Measurements from ENCODE around the gene PTEN. TPM values are rescaled to one million over a fixed set of nuclear protein-coding genes. Genes with fewer than 3 reads are reported as not detected.
"Not testable (repeated sequence)": the region's sequence is repeated elsewhere in the genome, so short reads cannot be mapped to it uniquely, and the experiment has no call there.

The PTEN gene
- polyA plus RNA-seq, 4 donors: 18.8 to 73.2 (median 27.7) TPM

- Histone ChIP-seq H3K27me3 (ENCODE audit: control insufficient read depth in 3 of 3, insufficient read depth in 3 of 3, low read length in 3 of 3) (no peaks in the 10 kb centered on the region), H3K4me3 (ENCODE audit: low read depth in 1 of 3, low read length in 3 of 3) (no peak overlapping the region), H3K9me3 (ENCODE audit: control insufficient read depth in 2 of 2, insufficient read depth in 1 of 2, low read depth in 1 of 2, low read length in 1 of 2) (no peaks in the 10 kb centered on the region), H3K4me1 (ENCODE audit: control insufficient read depth in 3 of 3, insufficient read depth in 2 of 3, low read depth in 1 of 3, low read length in 2 of 3) (peaks cover 0 to 26% (median 0%) of the 10 kb centered on the region in 3 donors), H3K36me3 (ENCODE audit: control insufficient read depth in 3 of 3, insufficient read depth in 2 of 3, low read depth in 1 of 3, low read length in 3 of 3) (peaks cover 0 to 2% (median 0%) of the 10 kb centered on the region in 3 donors), H3K27ac (ENCODE audit: low read depth in 1 of 3, low read length in 2 of 3) (peak overlapping the region; percentile 32 to 73 (median 58))
- FAIRE-seq: no peak
- no peak for DNase-seq
Observed at GRCh38 chr10:87842776-87843497, 20.5 kb upstream of the PTEN start.

- peaks cover 0 to 2% (median 0%) of the 10 kb centered on the region in 3 donors for H3K36me3 ChIP-seq (ENCODE audit: control insufficient read depth in 3 of 3, insufficient read depth in 2 of 3, low read depth in 1 of 3, low read length in 3 of 3)
- FAIRE-seq (no peak), DNase-seq (no peak)
- H3K4me1 ChIP-seq (ENCODE audit: control insufficient read depth in 3 of 3, insufficient read depth in 2 of 3, low read depth in 1 of 3, low read length in 2 of 3): peaks cover 0 to 26% (median 0%) of the 10 kb centered on the region in 3 donors
- H3K27me3 ChIP-seq (ENCODE audit: control insufficient read depth in 3 of 3, insufficient read depth in 3 of 3, low read length in 3 of 3): no peaks in the 10 kb centered on the region
- no peaks in the 10 kb centered on the region for H3K9me3 ChIP-seq (ENCODE audit: control insufficient read depth in 2 of 2, insufficient read depth in 1 of 2, low read depth in 1 of 2, low read length in 1 of 2)
- no peak overlapping the region for H3K27ac ChIP-seq (ENCODE audit: low read depth in 1 of 3, low read length in 2 of 3)
- no peak overlapping the region for H3K4me3 ChIP-seq (ENCODE audit: low read depth in 1 of 3, low read length in 3 of 3)
- 96 to 100% (median 96%) methylated on average over 4 of the region's 4 CpGs for WGBS, 3 donors
Observed at GRCh38 chr10:87843714-87844113, 19.7 kb upstream of the PTEN start.

- Histone ChIP-seq H3K4me3 (ENCODE audit: low read depth in 1 of 3, low read length in 3 of 3) (no peak overlapping the region), H3K9me3 (ENCODE audit: control insufficient read depth in 2 of 2, insufficient read depth in 1 of 2, low read depth in 1 of 2, low read length in 1 of 2) (no peaks in the 10 kb centered on the region), H3K36me3 (ENCODE audit: control insufficient read depth in 3 of 3, insufficient read depth in 2 of 3, low read depth in 1 of 3, low read length in 3 of 3) (peaks cover 0 to 2% (median 0%) of the 10 kb centered on the region in 3 donors), H3K4me1 (ENCODE audit: control insufficient read depth in 3 of 3, insufficient read depth in 2 of 3, low read depth in 1 of 3, low read length in 2 of 3) (peaks cover 0 to 26% (median 0%) of the 10 kb centered on the region in 3 donors), H3K27ac (ENCODE audit: low read depth in 1 of 3, low read length in 2 of 3) (no peak overlapping the region), H3K27me3 (ENCODE audit: control insufficient read depth in 3 of 3, insufficient read depth in 3 of 3, low read length in 3 of 3) (no peaks in the 10 kb centered on the region)
- WGBS, 3 donors: 3 to 21% (median 19%) methylated on average over 1 of the region's 1 CpG
- FAIRE-seq (no peak), DNase-seq (peak; percentile 13 to 54)
Observed at GRCh38 chr10:87844837-87845623, 18.4 kb upstream of the PTEN start.

- peaks cover 0 to 2% (median 0%) of the 10 kb centered on the region in 3 donors for H3K36me3 ChIP-seq (ENCODE audit: control insufficient read depth in 3 of 3, insufficient read depth in 2 of 3, low read depth in 1 of 3, low read length in 3 of 3)
- H3K27me3 ChIP-seq (ENCODE audit: control insufficient read depth in 3 of 3, insufficient read depth in 3 of 3, low read length in 3 of 3): no peaks in the 10 kb centered on the region
- H3K4me1 ChIP-seq (ENCODE audit: control insufficient read depth in 3 of 3, insufficient read depth in 2 of 3, low read depth in 1 of 3, low read length in 2 of 3): peaks cover 0 to 23% (median 0%) of the 10 kb centered on the region in 3 donors
- H3K9me3 ChIP-seq (ENCODE audit: control insufficient read depth in 2 of 2, insufficient read depth in 1 of 2, low read depth in 1 of 2, low read length in 1 of 2): no peaks in the 10 kb centered on the region
- WGBS, 3 donors: 93 to 99% (median 94%) methylated on average over 3 of the region's 3 CpGs
- FAIRE-seq (no peak), DNase-seq (no peak)
- no peak overlapping the region for H3K27ac ChIP-seq (ENCODE audit: low read depth in 1 of 3, low read length in 2 of 3)
- no peak overlapping the region for H3K4me3 ChIP-seq (ENCODE audit: low read depth in 1 of 3, low read length in 3 of 3)
Observed at GRCh38 chr10:87845624-87845998, 17.8 kb upstream of the PTEN start.

GRCh38 chr10:87846023-87846422 is 17.4 kb upstream of the PTEN start:
- Histone ChIP-seq H3K4me3 (ENCODE audit: low read depth in 1 of 3, low read length in 3 of 3) (no peak overlapping the region), H3K9me3 (ENCODE audit: control insufficient read depth in 2 of 2, insufficient read depth in 1 of 2, low read depth in 1 of 2, low read length in 1 of 2) (no peaks in the 10 kb centered on the region), H3K36me3 (ENCODE audit: control insufficient read depth in 3 of 3, insufficient read depth in 2 of 3, low read depth in 1 of 3, low read length in 3 of 3) (peaks cover 0 to 2% (median 0%) of the 10 kb centered on the region in 3 donors), H3K27ac (ENCODE audit: low read depth in 1 of 3, low read length in 2 of 3) (no peak overlapping the region), H3K27me3 (ENCODE audit: control insufficient read depth in 3 of 3, insufficient read depth in 3 of 3, low read length in 3 of 3) (no peaks in the 10 kb centered on the region), H3K4me1 (ENCODE audit: control insufficient read depth in 3 of 3, insufficient read depth in 2 of 3, low read depth in 1 of 3, low read length in 2 of 3) (peaks cover 0 to 19% (median 0%) of the 10 kb centered on the region in 3 donors)
- 78 to 82% (median 80%) methylated on average over 7 of the region's 7 CpGs for WGBS, 3 donors
- FAIRE-seq (no peak), DNase-seq (peak in 1 of 2 donors; percentile 27)

- not testable (repeated sequence) for DNase-seq; H3K4me3 ChIP-seq (ENCODE audit: low read depth in 1 of 3, low read length in 3 of 3); H3K27ac ChIP-seq (ENCODE audit: low read depth in 1 of 3, low read length in 2 of 3); H3K27me3 ChIP-seq (ENCODE audit: control insufficient read depth in 3 of 3, insufficient read depth in 3 of 3, low read length in 3 of 3); H3K36me3 ChIP-seq (ENCODE audit: control insufficient read depth in 3 of 3, insufficient read depth in 2 of 3, low read depth in 1 of 3, low read length in 3 of 3); H3K9me3 ChIP-seq (ENCODE audit: control insufficient read depth in 2 of 2, insufficient read depth in 1 of 2, low read depth in 1 of 2, low read length in 1 of 2)
- 95 to 99% (median 95%) methylated on average over 8 of the region's 8 CpGs for WGBS, 3 donors
- H3K4me1 ChIP-seq (ENCODE audit: control insufficient read depth in 3 of 3, insufficient read depth in 2 of 3, low read depth in 1 of 3, low read length in 2 of 3): peaks cover 0 to 13% (median 0%) of the 10 kb centered on the region in 3 donors
- peak; percentile 19 for FAIRE-seq
Observed at GRCh38 chr10:87846711-87847110, 16.7 kb upstream of the PTEN start.

GRCh38 chr10:87847550-87847949 is 15.9 kb upstream of the PTEN start:
- Histone ChIP-seq H3K36me3 (ENCODE audit: control insufficient read depth in 3 of 3, insufficient read depth in 2 of 3, low read depth in 1 of 3, low read length in 3 of 3) (peaks cover 0 to 2% (median 0%) of the 10 kb centered on the region in 3 donors), H3K27me3 (ENCODE audit: control insufficient read depth in 3 of 3, insufficient read depth in 3 of 3, low read length in 3 of 3) (no peaks in the 10 kb centered on the region), H3K4me3 (ENCODE audit: low read depth in 1 of 3, low read length in 3 of 3) (no peak overlapping the region), H3K9me3 (ENCODE audit: control insufficient read depth in 2 of 2, insufficient read depth in 1 of 2, low read depth in 1 of 2, low read length in 1 of 2) (no peaks in the 10 kb centered on the region), H3K4me1 (ENCODE audit: control insufficient read depth in 3 of 3, insufficient read depth in 2 of 3, low read depth in 1 of 3, low read length in 2 of 3) (peaks cover 0 to 6% (median 0%) of the 10 kb centered on the region in 3 donors), H3K27ac (ENCODE audit: low read depth in 1 of 3, low read length in 2 of 3) (no peak overlapping the region)
- FAIRE-seq: no peak
- no peak for DNase-seq

GRCh38 chr10:87849001-87849400 is 14.4 kb upstream of the PTEN start:
- no peak overlapping the region for H3K27ac ChIP-seq (ENCODE audit: low read depth in 1 of 3, low read length in 2 of 3)
- no peaks in the 10 kb centered on the region for H3K4me1 ChIP-seq (ENCODE audit: control insufficient read depth in 3 of 3, insufficient read depth in 2 of 3, low read depth in 1 of 3, low read length in 2 of 3)
- FAIRE-seq (no peak), DNase-seq (no peak)
- H3K4me3 ChIP-seq (ENCODE audit: low read depth in 1 of 3, low read length in 3 of 3): no peak overlapping the region
- peaks cover 0 to 2% (median 0%) of the 10 kb centered on the region in 3 donors for H3K36me3 ChIP-seq (ENCODE audit: control insufficient read depth in 3 of 3, insufficient read depth in 2 of 3, low read depth in 1 of 3, low read length in 3 of 3)
- no peaks in the 10 kb centered on the region for H3K9me3 ChIP-seq (ENCODE audit: control insufficient read depth in 2 of 2, insufficient read depth in 1 of 2, low read depth in 1 of 2, low read length in 1 of 2)
- H3K27me3 ChIP-seq (ENCODE audit: control insufficient read depth in 3 of 3, insufficient read depth in 3 of 3, low read length in 3 of 3): no peaks in the 10 kb centered on the region
